Adrenal gland (tissue), 12 donors: ENCODE results near the gene SHISA2. TPM values are rescaled to one million over a fixed set of nuclear protein-coding genes. Genes with fewer than 3 reads are reported as not detected.

Source experiments
- DNase-seq, 7 donors: peaks; one replicate each; pipeline ENCODE4 v3.0.0-alpha.2; 2019 to 2020
- H3K27ac ChIP-seq, 5 donors: fragments of 200-600 bp; sonication (generic) in 4 of 5; 1 replicate in 3 of 5; 2 replicates in 2 of 5; pipeline versions ENCODE4 v1.5.1 to v1.8.0; 2016 to 2020; ENCODE audit warnings: mild to moderate bottlenecking in 1 of 5
- H3K27me3 ChIP-seq: fragments of 200-600 bp; 2 replicates; pipeline ENCODE4 v1.8.0; 2021
- H3K36me3 ChIP-seq, 2 donors: fragments of 200-600 bp; replicated peaks in 1 of 2; 1 replicate in 1 of 2; 2 replicates in 1 of 2; pipeline versions ENCODE4 v1.5.1 to v1.8.0; 2018 to 2022
- H3K4me1 ChIP-seq, 2 donors: fragments of 200-600 bp; replicated peaks in 1 of 2; 1 replicate in 1 of 2; 2 replicates in 1 of 2; pipeline versions ENCODE4 v1.5.1 to v1.8.0; 2018 to 2021
- H3K4me3 ChIP-seq, 4 donors: fragments of 200-600 bp; sonication (generic) in 3 of 4; one replicate each; pipeline ENCODE4 v1.5.1; 2016 to 2018
- H3K9me3 ChIP-seq, 3 donors: fragments of 200-600 bp; sonication (generic) in 1 of 3; replicated peaks in 1 of 3; 1 replicate in 2 of 3; 2 replicates in 1 of 3; pipeline versions ENCODE4 v1.5.1 to v1.8.0; 2016 to 2021
- CTCF ChIP-seq, 6 experiments: fragments of 450-650 bp in 4 of 6; fragments of 200-600 bp in 2 of 6; sonication (generic) in 1 of 6; IDR thresholded peaks; 1 replicate in 5 of 6; 2 replicates in 1 of 6; pipeline versions ENCODE4 v1.5.1 to v1.8.0; 2016 to 2021; ENCODE audit warnings: antibody characterized with exemption in 6 of 6, mild to moderate bottlenecking in 2 of 6, moderate library complexity in 1 of 6
- POLR2A ChIP-seq, 2 donors: fragments of 450-650 bp; IDR thresholded peaks; one replicate each; pipeline ENCODE4 v1.6.1; 2017; ENCODE audit warnings: antibody characterized with exemption in 2 of 2, mild to moderate bottlenecking in 2 of 2, moderate library complexity in 1 of 2
- WGBS, 4 donors: extraction: QIAGEN DNeasy Blood & Tissue Kit in 2 of 4; methylation state at CpG; one replicate each; pipeline versions ENCODE4 v1.1.5 to v1.1.7; 2013 to 2017; 5-methylcytosine and 5-hydroxymethylcytosine counted together
- intact Hi-C, 2 donors: fragments of 100-400 bp; cut with DNase I; formaldehyde crosslinking; loops; one replicate each; pipeline versions ENCODE4 v1.14.1 to v1.15.0; 2022 to 2023
- polyA plus RNA-seq, 3 donors: library from polyadenylated mRNA; stranded (reverse); fragments of 200-250 nt in 2 of 3; fragments of 350-450 nt in 1 of 3; fragmentation: Illumina TruSeq in 1 of 3; extraction: RNeasy Lipid Tissue Mini Kit (QIAGEN cat#74804) in 1 of 3; gene quantifications; one replicate each; pipeline ENCODE4 v1.2.3, GENCODE V29; 2013 to 2014
- total RNA-seq, 9 donors: library from RNA; depleted of rRNA in 4 of 9; stranded (reverse); fragments of >200 nt in 4 of 9; fragments of 120-200 nt in 1 of 9; fragmentation: NEBNext Ultra II Directional in 1 of 9; extraction: Animal tissue kit (Norgen Biotek cat#: 25700) in 1 of 9; gene quantifications; one replicate each; pipeline versions ENCODE4 v1.1.0 to v1.2.4, GENCODE V29; 2013 to 2023
- donor health status: healthy with polysubstance abuse.
- donor health status: Bipolar disorder and iron deficiency.
- donor health status: DM: yes; HTN: yes; CAD: no.
- donor health status: DM: no; HTN: no; CAD: no.
- donor health status: DM: no; HTN: no; CAD: no.
- donor health status: DM: yes; HTN: yes; CAD: no.

Gene SHISA2
- total and polyA plus RNA-seq, 12 donors = 0.07 to 2.6 (median 0.26) TPM; not detected in 5

DNA sequence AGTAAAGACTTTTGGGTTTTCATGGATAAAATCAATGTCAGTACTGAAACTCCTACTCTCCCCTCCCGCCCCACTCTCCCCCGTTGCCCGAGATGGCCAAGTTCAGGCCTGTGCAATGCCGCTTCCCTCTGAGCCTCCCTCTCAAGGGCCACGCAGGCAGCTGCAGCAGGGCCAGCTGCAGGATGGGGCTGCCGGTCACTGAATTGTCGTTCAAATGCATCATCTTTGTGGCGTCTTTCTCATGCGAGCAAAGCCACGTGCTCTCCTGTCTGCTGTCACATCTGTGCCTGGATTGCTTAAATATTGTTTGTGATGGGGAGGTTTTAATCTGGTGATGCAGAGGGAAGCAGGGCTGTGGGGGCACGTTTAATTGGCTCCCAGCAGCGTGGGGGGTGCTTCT lies 26.6 kb downstream of the SHISA2 start:
- Histone ChIP-seq H3K9me3 (no peaks in the 10 kb centered on the region), H3K36me3 (no peaks in the 10 kb centered on the region), H3K4me1 (no peaks in the 10 kb centered on the region), H3K27ac (no peak overlapping the region), H3K27me3 (no peaks in the 10 kb centered on the region), H3K4me3 (no peak overlapping the region)
- no peak for DNase-seq
- TF ChIP-seq CTCF (IDR thresholded peaks at IDR 0.05) (no peak), POLR2A (IDR thresholded peaks at IDR 0.05) (no peak)
- 77 to 80% (median 79%) methylated on average over 12 of the region's 12 CpGs for WGBS, 4 donors
- intact Hi-C loops = no loop called here

GRCh38 chr13:26024558-26024957 lies 27.3 kb downstream of the SHISA2 start:
- intact Hi-C loops = no loop called here

DNA sequence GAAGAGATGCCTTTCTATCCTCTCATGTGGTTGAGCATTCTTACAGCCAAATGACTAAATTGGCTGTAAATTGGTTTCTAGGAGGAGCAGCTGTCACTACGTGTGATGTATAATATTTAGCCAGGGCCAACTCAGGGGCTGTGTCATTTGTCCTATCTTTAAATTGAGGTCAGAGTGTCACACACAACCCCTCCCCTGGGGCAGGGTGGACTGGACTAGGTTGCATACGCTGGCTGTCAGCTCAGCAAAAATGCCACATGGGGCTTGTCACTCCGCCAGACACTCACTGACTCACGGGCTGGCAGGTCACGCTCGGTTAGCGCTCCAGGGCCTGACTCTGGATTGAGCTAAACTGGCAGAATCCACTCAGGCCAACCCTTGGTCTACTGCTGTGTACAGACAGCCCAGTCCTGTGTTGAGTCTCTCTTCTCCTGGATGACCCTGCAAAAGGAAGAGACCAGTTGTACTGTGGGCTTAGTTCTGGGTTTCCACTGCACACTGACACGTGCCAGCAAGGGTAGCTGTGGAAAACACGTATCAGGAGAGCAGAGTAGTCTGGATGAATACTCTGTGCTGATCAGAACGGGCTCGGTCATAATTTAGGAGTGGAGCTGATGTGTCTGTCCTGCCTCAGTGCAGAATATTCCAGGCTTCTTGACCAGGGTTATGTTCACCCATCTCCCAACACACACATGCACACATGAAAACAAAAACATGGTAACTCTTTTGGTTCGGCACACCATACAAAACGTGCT lies 29.1 kb downstream of the SHISA2 start:
- no peak overlapping the region for H3K4me3 ChIP-seq
- no peak overlapping the region for H3K27ac ChIP-seq
- no peaks in the 10 kb centered on the region for H3K27me3 ChIP-seq
- intact Hi-C loops = no loop called here
- H3K36me3 ChIP-seq = no peaks in the 10 kb centered on the region
- 55 to 70% (median 66%) methylated on average over 7 to 13 of the region's 13 CpGs for WGBS, 4 donors
- no peaks in the 10 kb centered on the region for H3K4me1 ChIP-seq
- TF ChIP-seq POLR2A (IDR thresholded peaks at IDR 0.05) = no peak
- DNase-seq = peak; percentile 69 to 89 (median 80)
- H3K9me3 ChIP-seq = no peaks in the 10 kb centered on the region

More at GRCh38 chr13:26024558-26024957, 27.3 kb downstream of the SHISA2 start:
- H3K27ac ChIP-seq = no peak overlapping the region
- peak in 1 of 7 donors; percentile 4 for DNase-seq
- TF ChIP-seq CTCF (IDR thresholded peaks at IDR 0.05) (no peak), POLR2A (IDR thresholded peaks at IDR 0.05) (no peak)
- H3K27me3 ChIP-seq = no peaks in the 10 kb centered on the region
- H3K9me3 ChIP-seq = no peaks in the 10 kb centered on the region
- H3K36me3 ChIP-seq = no peaks in the 10 kb centered on the region
- 67 to 77% (median 75%) methylated on average over 9 of the region's 9 CpGs for WGBS, 4 donors
- no peak overlapping the region for H3K4me3 ChIP-seq
- no peaks in the 10 kb centered on the region for H3K4me1 ChIP-seq

DNA sequence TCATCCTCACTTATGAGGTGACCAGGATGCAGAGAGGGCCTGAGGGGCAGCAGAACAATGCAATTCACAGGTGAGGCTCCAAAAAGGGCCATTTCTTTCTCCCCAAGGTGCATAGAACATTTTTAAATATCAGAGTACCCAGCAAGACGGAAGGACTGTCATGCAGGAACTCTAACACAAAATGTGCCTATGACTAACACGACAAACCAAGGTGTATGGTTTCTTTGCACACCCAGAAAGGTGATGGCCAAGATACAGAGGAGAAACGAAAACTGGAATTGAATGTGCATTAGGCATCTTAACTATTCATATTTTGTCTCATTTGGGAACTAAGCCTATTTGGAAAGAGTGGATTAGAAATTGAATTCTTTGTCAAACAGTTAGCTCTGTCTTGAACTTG lies 29.9 kb downstream of the SHISA2 start:
- no peak overlapping the region for H3K27ac ChIP-seq
- no peak for DNase-seq

More for the DNA sequence above, 29.9 kb downstream of the SHISA2 start:
- H3K36me3 ChIP-seq = no peaks in the 10 kb centered on the region
- no peaks in the 10 kb centered on the region for H3K9me3 ChIP-seq
- TF ChIP-seq CTCF (IDR thresholded peaks at IDR 0.05) = no peak
- no peak for TF ChIP-seq POLR2A (IDR thresholded peaks at IDR 0.05)
- 85 to 91% (median 89%) methylated on average over 3 of the region's 3 CpGs for WGBS, 4 donors
- no peak overlapping the region for H3K4me3 ChIP-seq
- no peaks in the 10 kb centered on the region for H3K4me1 ChIP-seq
- H3K27me3 ChIP-seq = no peaks in the 10 kb centered on the region
- intact Hi-C loops = no loop called here
